MCF 10A (cell line): ENCODE measurements around the gene FOLR2. TPM values are rescaled to one million over a fixed set of nuclear protein-coding genes. Genes with fewer than 3 reads are reported as not detected.
"Not testable (repeated sequence)": the region's sequence is repeated elsewhere in the genome, so short reads cannot be mapped to it uniquely, and the experiment has no call there.

Experiments used
- BruUV-seq: library from RNA; stranded (reverse); fragments of 400-500 nt; replicated peaks from 2 replicates; lab custom pipeline; 2021; lab: Mats Ljungman, UMichigan
- CTCF ChIA-PET: fragments of 300-600 bp; sonication (Branson Sonifier 250); formaldehyde crosslinking; extraction: SDS; loops from one replicate; lab custom pipeline; 2021; ENCODE audit warnings: antibody characterized with exemption, inconsistent platforms; lab: Yijun Ruan, JAX
- POLR2A ChIA-PET: fragments of 300-600, 350-650 bp; sonication (Branson Sonifier 250); formaldehyde crosslinking; extraction: SDS; loops from one replicate; lab custom pipeline; 2020; ENCODE audit warnings: antibody characterized with exemption, inconsistent platforms; lab: Yijun Ruan, JAX
- DNase-seq: peaks from one replicate; pipeline ENCODE4 v3.0.0-alpha.2; 2018; ENCODE audit not compliant: unreplicated experiment
- H3K27ac Mint-ChIP-seq: one replicate; pipeline ENCODE4 v1.8.0; 2022; ENCODE audit warnings: mild to moderate bottlenecking, low read depth, mixed read lengths; ENCODE audit not compliant: unreplicated experiment
- H3K27me3 Mint-ChIP-seq: one replicate; pipeline ENCODE4 v1.8.0; 2022; ENCODE audit warnings: mixed read lengths; ENCODE audit not compliant: insufficient read depth, unreplicated experiment
- H3K36me3 Mint-ChIP-seq: one replicate; pipeline ENCODE4 v1.8.0; 2022; ENCODE audit warnings: mild to moderate bottlenecking, moderate library complexity, mixed read lengths; ENCODE audit not compliant: insufficient read depth, unreplicated experiment
- H3K4me1 Mint-ChIP-seq: one replicate; pipeline ENCODE4 v1.8.0; 2022; ENCODE audit warnings: mixed read lengths; ENCODE audit not compliant: insufficient read depth, unreplicated experiment
- H3K4me3 Mint-ChIP-seq: one replicate; pipeline ENCODE4 v1.8.0; 2022; ENCODE audit warnings: mild to moderate bottlenecking, moderate library complexity, mixed read lengths; ENCODE audit not compliant: unreplicated experiment
- H3K9me3 Mint-ChIP-seq: one replicate; pipeline ENCODE4 v1.8.0; 2022; ENCODE audit warnings: mixed read lengths; ENCODE audit not compliant: unreplicated experiment
- intact Hi-C: fragments of 100-400 bp; cut with micrococcal nuclease; formaldehyde crosslinking; loops from 2 replicates; pipeline ENCODE4 v1.14.1; 2022
- total RNA-seq: library from RNA; stranded (reverse); gene quantifications from 2 replicates; pipeline ENCODE4 v1.2.3, GENCODE V29; 2022
- TF ChIP-seq, protein P1 (sequence below): fragments of 200-600 bp; IDR thresholded peaks from one replicate; pipeline ENCODE4 v1.8.0; 2022; ENCODE audit warnings: antibody characterized with exemption, mild to moderate bottlenecking; ENCODE audit not compliant: unreplicated experiment

FOLR2 gene
- total RNA-seq, 1 experiment from 2014 or later = not detected

DNA sequence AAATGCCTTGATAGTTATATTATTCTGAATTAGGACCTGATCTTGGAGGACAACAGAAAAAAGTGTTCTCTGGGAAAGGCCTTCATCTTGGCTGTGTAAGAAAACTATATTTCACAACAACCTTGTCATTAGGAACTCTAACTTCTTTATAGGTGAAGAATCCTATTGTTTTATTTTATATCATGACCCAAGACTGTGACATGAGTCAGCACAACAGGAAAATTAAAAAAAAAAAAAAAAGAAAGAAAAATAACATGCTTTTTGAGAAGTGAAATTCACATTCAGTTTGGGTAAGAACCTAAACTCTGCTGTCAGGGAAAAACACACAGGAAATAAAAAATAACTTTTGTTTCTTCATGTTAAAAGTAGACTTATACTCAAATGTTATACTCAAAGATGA lies 11.7 kb upstream of the FOLR2 start:
- CTCF ChIA-PET = interaction anchor here (0.7 kb wide), 1 partner anchor 141 kb away, joined by 3 read pairs; no protein-coding TSS in a partner anchor
- POLR2A ChIA-PET = interaction anchor here (0.9 to 1.8 kb wide), 4 partner anchors 13 to 61 kb away, joined by 3 to 6 read pairs (median 4); partner anchors contain the start of gene INPPL1
- Mint-ChIP-seq H3K9me3 (no peaks in the 10 kb centered on the region), H3K36me3 (no peaks in the 10 kb centered on the region), H3K27me3 (peaks cover 10% of the 10 kb centered on the region), H3K4me3 (no peak overlapping the region), H3K27ac (no peak overlapping the region), H3K4me1 (no peaks in the 10 kb centered on the region)
- TF ChIP-seq, protein P1, sequence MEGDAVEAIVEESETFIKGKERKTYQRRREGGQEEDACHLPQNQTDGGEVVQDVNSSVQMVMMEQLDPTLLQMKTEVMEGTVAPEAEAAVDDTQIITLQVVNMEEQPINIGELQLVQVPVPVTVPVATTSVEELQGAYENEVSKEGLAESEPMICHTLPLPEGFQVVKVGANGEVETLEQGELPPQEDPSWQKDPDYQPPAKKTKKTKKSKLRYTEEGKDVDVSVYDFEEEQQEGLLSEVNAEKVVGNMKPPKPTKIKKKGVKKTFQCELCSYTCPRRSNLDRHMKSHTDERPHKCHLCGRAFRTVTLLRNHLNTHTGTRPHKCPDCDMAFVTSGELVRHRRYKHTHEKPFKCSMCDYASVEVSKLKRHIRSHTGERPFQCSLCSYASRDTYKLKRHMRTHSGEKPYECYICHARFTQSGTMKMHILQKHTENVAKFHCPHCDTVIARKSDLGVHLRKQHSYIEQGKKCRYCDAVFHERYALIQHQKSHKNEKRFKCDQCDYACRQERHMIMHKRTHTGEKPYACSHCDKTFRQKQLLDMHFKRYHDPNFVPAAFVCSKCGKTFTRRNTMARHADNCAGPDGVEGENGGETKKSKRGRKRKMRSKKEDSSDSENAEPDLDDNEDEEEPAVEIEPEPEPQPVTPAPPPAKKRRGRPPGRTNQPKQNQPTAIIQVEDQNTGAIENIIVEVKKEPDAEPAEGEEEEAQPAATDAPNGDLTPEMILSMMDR = no peak
- intact Hi-C loops = no loop called here
- no TSS peak for BruUV-seq
- DNase-seq = no peak

DNA sequence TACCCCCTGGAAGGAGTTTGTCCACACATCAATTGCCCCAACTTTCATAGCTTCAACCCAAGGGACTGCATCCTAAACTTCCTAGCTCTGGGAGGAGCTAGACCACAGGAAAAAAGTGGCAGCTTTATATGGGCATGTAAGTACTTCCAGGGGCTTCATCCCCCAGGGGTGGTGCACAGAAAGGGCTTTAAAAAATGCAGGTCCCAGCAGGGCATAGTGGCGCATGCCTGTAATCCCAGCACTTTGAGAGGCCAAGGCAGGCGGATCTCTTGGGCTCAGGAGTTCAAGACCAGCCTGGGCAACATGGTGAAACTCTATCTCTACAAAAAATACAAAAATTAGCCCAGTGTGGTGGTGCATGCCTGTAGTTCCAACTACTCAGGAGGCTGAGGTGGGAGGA lies 9.8 kb upstream of the FOLR2 start:
- ChIA-PET CTCF (interaction anchor here (0.9 to 1.2 kb wide), 3 partner anchors 23 to 229 kb away, joined by 5 to 7 read pairs (median 5); no protein-coding TSS in a partner anchor), POLR2A (interaction anchor here (1.2 kb wide), 1 partner anchor 122 kb away, joined by 3 read pairs; no protein-coding TSS in a partner anchor)
- H3K36me3 Mint-ChIP-seq, H3K4me3 Mint-ChIP-seq, BruUV-seq, H3K27ac Mint-ChIP-seq, intact Hi-C loops, DNase-seq, H3K9me3 Mint-ChIP-seq, H3K4me1 Mint-ChIP-seq: not testable (repeated sequence)
- peaks cover 14% of the 10 kb centered on the region for H3K27me3 Mint-ChIP-seq

DNA sequence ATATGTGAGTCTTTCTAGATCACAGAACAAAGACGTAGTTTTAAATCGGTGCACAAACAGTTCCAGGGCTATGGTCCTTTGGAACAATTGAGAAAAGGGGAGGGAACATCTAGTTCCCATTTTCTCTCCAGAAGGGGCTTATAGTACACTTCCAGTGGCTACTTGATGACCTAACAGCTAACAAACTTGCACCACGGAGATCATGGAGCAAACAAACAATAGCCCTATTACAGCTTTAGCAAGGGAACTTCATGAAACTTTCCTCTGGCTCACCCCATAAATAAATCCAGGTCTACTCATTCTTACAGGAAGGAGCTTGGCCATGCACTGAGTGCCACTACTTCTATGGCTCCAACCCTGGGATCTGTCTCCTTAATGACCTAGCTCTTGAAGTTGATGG lies 8.3 kb upstream of the FOLR2 start:
- TF ChIP-seq, protein P1 = no peak
- Mint-ChIP-seq H3K9me3 (no peaks in the 10 kb centered on the region), H3K4me3 (no peak overlapping the region), H3K36me3 (no peaks in the 10 kb centered on the region), H3K4me1 (no peaks in the 10 kb centered on the region), H3K27me3 (peaks cover 22% of the 10 kb centered on the region), H3K27ac (no peak overlapping the region)
- no peak for DNase-seq
- CTCF ChIA-PET = interaction anchor here (1.1 to 1.8 kb wide), 2 partner anchors 15 to 25 kb away, joined by 3 to 12 read pairs; no protein-coding TSS in a partner anchor
- no TSS peak for BruUV-seq
- intact Hi-C loops = no loop called here
- POLR2A ChIA-PET = interaction anchor here (1.2 to 1.6 kb wide), 2 partner anchors 14 to 15 kb away, joined by 3 to 5 read pairs; no protein-coding TSS in a partner anchor

DNA sequence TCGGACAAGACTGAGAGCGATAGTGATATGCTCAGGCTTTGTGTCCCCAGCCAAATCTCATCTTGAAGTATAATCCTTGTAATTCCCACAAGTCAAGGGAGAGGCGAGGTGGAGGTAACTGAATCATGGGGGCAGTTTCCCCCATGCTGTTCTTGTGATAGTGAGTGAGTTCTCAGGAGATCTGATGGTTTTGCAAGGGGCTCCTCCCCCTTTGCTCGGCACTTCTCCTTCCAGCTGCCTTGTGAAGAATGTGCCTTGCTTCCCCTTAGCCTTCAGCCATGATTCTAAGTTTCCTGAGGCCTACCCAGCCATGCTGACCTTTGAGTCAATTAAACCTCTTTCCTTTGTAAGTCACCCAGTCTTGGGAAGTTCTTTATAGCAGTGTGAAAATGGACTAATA lies 7.5 kb upstream of the FOLR2 start:
- ChIA-PET CTCF (interaction anchor here (1.8 kb wide), 1 partner anchor 26 kb away, joined by 12 read pairs; no protein-coding TSS in a partner anchor), POLR2A (interaction anchor here (1.6 kb wide), 1 partner anchor 13 kb away, joined by 5 read pairs; no protein-coding TSS in a partner anchor)
- Mint-ChIP-seq H3K4me1 (no peaks in the 10 kb centered on the region), H3K27ac (no peak overlapping the region), H3K9me3 (no peaks in the 10 kb centered on the region), H3K36me3 (no peaks in the 10 kb centered on the region), H3K27me3 (peaks cover 26% of the 10 kb centered on the region), H3K4me3 (no peak overlapping the region)
- TF ChIP-seq, protein P1 = no peak
- DNase-seq = no peak
- intact Hi-C loops = no loop called here
- no TSS peak for BruUV-seq
